Measurements from ENCODE around the gene ZSCAN10.

GRCh38 chr16:3127745-3128144 is 28.7 kb upstream of the ZSCAN10 start:
- TF ChIP-seq POLR2A (IDR thresholded peaks at IDR 0.05; ENCODE audit: low read depth, low read length) (no peak), EZH2 (IDR thresholded peaks at IDR 0.05; ENCODE audit: borderline replicate concordance, low read depth, low read length, severe bottlenecking) (no peak), FOS (IDR thresholded peaks at IDR 0.05; ENCODE audit: borderline replicate concordance, insufficient read depth, low read length) (no peak), JUN (IDR thresholded peaks at IDR 0.05; ENCODE audit: borderline replicate concordance, insufficient read depth, insufficient read length, low read depth) (no peak), POLR2AphosphoS5 (IDR thresholded peaks at IDR 0.05; ENCODE audit: insufficient read depth, low read depth, low read length) (no peak)
- TF ChIP-seq, protein P1, sequence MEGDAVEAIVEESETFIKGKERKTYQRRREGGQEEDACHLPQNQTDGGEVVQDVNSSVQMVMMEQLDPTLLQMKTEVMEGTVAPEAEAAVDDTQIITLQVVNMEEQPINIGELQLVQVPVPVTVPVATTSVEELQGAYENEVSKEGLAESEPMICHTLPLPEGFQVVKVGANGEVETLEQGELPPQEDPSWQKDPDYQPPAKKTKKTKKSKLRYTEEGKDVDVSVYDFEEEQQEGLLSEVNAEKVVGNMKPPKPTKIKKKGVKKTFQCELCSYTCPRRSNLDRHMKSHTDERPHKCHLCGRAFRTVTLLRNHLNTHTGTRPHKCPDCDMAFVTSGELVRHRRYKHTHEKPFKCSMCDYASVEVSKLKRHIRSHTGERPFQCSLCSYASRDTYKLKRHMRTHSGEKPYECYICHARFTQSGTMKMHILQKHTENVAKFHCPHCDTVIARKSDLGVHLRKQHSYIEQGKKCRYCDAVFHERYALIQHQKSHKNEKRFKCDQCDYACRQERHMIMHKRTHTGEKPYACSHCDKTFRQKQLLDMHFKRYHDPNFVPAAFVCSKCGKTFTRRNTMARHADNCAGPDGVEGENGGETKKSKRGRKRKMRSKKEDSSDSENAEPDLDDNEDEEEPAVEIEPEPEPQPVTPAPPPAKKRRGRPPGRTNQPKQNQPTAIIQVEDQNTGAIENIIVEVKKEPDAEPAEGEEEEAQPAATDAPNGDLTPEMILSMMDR (IDR thresholded peaks at IDR 0.05; ENCODE audit: extremely low read depth in 1 of 2, insufficient read depth in 1 of 2, low read depth in 1 of 2, low read length in 2 of 2), result no peak
